ENCODE results near the gene IL17B.

Gene IL17B

DNA sequence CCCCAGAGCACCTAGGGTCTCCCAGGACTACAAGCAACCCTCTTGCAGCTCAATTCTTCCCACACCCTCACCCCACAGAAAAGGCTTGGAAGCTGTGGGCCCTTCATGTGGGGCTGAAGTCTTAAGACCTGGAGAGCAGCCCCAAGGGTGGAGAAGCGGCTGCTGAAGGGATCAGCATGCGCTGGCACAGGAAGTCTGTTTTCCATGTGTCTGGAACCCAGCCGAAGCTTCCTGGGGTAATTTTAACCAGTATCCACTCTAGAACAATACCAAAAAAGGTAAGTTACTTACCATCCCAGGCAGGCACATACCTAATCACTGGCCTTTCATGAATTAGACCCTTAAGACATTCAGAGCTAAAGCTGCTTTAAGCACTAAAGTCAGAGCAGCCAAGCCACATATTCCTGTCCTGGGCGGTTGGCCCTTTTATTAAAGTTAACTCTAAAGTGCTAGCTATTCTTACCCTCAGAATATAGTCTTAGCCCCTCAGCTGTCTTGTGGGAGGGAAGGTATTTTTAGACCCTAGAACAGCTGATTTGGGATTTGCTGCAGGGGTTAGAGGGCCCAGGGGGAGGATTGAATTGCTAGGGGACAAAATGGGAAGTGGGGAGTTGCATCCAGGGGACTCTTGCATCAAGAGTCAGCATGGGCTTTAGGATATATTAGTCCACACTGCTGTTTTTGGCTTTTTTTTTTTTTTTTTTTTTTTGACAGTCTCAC is 6.9 kb downstream of the IL17B start:
- WGBS: 82% methylated on average over 3 of the region's 4 CpGs
- H3K14ac ChIP-seq (ENCODE audit: low read length in 2 of 2): no peak overlapping the region
- no peak overlapping the region for H3K4ac ChIP-seq (ENCODE audit: low read depth in 1 of 2, low read length in 2 of 2)
- no peak overlapping the region for H2BK5ac ChIP-seq (ENCODE audit: low read depth, low read length, poor library complexity, severe bottlenecking)
- no peak overlapping the region for H3K4me2 ChIP-seq (ENCODE audit: low read length, poor library complexity, severe bottlenecking)
- no peak overlapping the region for H3K18ac ChIP-seq (ENCODE audit: low read depth in 1 of 2, low read length in 2 of 2)
- no peak overlapping the region for H3K4me3 ChIP-seq (ENCODE audit: insufficient read depth in 1 of 2, low read depth in 1 of 2, low read length in 2 of 2)
- no peak overlapping the region for H4K91ac ChIP-seq (ENCODE audit: low read length)
- H3K9ac ChIP-seq (ENCODE audit: low read length): no peak overlapping the region
- H3K9me3 ChIP-seq (ENCODE audit: control insufficient read depth, low read length): no peaks in the 10 kb centered on the region
- no peak overlapping the region for H3K27ac ChIP-seq (ENCODE audit: low read length, poor library complexity, severe bottlenecking)
- H2BK120ac ChIP-seq (ENCODE audit: low read depth, low read length): no peak overlapping the region
- H3K79me1 ChIP-seq (replicated peaks; ENCODE audit: low read length, poor library complexity, severe bottlenecking): no peaks in the 10 kb centered on the region
- H3K27me3 ChIP-seq (ENCODE audit: control insufficient read depth in 1 of 2, insufficient read depth in 1 of 2, low read length in 2 of 2): peaks cover 4 to 22% of the 10 kb centered on the region in 2 experiments
- H2AFZ ChIP-seq (ENCODE audit: low read depth, low read length): no peak overlapping the region
- H2BK15ac ChIP-seq (ENCODE audit: low read depth, poor library complexity, severe bottlenecking): no peak overlapping the region
- H3K23ac ChIP-seq (ENCODE audit: low read length in 2 of 2): no peak overlapping the region
- H2AK5ac ChIP-seq (ENCODE audit: low read length, severe bottlenecking): no peak overlapping the region
- no peak for DNase-seq
- H4K8ac ChIP-seq (ENCODE audit: low read length): no peak overlapping the region
- peaks cover 4% of the 10 kb centered on the region for H3K4me1 ChIP-seq (ENCODE audit: control insufficient read depth, insufficient read depth, low read depth, low read length)
- no peaks in the 10 kb centered on the region for H3K36me3 ChIP-seq (ENCODE audit: control insufficient read depth in 1 of 2, insufficient read depth in 2 of 2, low read depth in 1 of 2, low read length in 2 of 2)
- no peak overlapping the region for H2BK12ac ChIP-seq (ENCODE audit: low read length in 2 of 2)

DNA sequence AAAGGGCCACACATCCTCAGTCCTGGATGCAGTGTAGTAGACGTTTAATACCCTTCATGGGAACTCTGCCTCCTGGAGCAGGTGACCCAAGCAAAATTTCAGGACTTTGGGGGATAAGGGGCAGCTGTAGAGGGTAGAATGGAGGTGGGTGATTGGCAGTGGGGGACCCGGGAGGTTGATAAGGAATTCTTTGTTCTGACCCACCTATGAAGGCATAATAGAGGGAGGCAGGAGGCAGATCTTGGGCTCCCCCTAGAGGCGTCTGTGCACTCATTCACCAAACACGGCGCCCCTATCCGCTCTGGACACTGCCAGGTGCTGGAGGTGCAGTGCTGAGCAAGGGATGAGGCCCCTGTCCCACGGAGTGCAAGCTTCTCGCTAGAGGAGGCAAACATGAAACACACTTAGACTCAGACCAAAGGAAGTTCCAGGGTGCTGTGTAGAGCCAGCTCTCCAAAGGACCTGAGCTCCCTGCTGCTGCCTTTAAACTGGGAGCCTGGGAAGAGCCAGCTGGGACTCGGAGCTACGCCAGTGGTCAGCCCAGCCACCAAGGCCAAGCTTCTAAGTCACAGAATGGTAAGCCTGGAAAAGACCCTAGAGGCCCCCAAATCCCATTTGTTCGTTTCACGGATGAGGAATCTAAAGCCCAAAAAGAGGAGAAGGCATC is 7.7 kb downstream of the IL17B start:
- Histone ChIP-seq H3K9ac (ENCODE audit: low read length) (no peak overlapping the region), H3K79me1 (replicated peaks; ENCODE audit: low read length, poor library complexity, severe bottlenecking) (no peaks in the 10 kb centered on the region), H2BK5ac (ENCODE audit: low read depth, low read length, poor library complexity, severe bottlenecking) (no peak overlapping the region), H3K4me2 (ENCODE audit: low read length, poor library complexity, severe bottlenecking) (no peak overlapping the region), H3K14ac (ENCODE audit: low read length in 2 of 2) (no peak overlapping the region), H3K27ac (ENCODE audit: low read length, poor library complexity, severe bottlenecking) (no peak overlapping the region), H3K23ac (ENCODE audit: low read length in 2 of 2) (no peak overlapping the region), H3K9me3 (ENCODE audit: control insufficient read depth, low read length) (no peaks in the 10 kb centered on the region), H4K91ac (ENCODE audit: low read length) (no peak overlapping the region), H3K27me3 (ENCODE audit: control insufficient read depth in 1 of 2, insufficient read depth in 1 of 2, low read length in 2 of 2) (peaks cover 4 to 15% of the 10 kb centered on the region in 2 experiments), H4K8ac (ENCODE audit: low read length) (no peak overlapping the region), H2BK12ac (ENCODE audit: low read length in 2 of 2) (no peak overlapping the region), H3K4me3 (ENCODE audit: insufficient read depth in 1 of 2, low read depth in 1 of 2, low read length in 2 of 2) (no peak overlapping the region), H2BK15ac (ENCODE audit: low read depth, poor library complexity, severe bottlenecking) (peak overlapping the region; percentile 49), H2BK120ac (ENCODE audit: low read depth, low read length) (no peak overlapping the region), H3K18ac (ENCODE audit: low read depth in 1 of 2, low read length in 2 of 2) (no peak overlapping the region), H2AK5ac (ENCODE audit: low read length, severe bottlenecking) (no peak overlapping the region), H3K4me1 (ENCODE audit: control insufficient read depth, insufficient read depth, low read depth, low read length) (peaks cover 4% of the 10 kb centered on the region), H2AFZ (ENCODE audit: low read depth, low read length) (no peak overlapping the region), H3K4ac (ENCODE audit: low read depth in 1 of 2, low read length in 2 of 2) (no peak overlapping the region), H3K36me3 (ENCODE audit: control insufficient read depth in 1 of 2, insufficient read depth in 2 of 2, low read depth in 1 of 2, low read length in 2 of 2) (no peaks in the 10 kb centered on the region)
- WGBS: 42% methylated on average over 10 of the region's 12 CpGs
- DNase-seq: peak; percentile 60

GRCh38 chr5:149370878-149371277 is 8.2 kb downstream of the IL17B start:
- H3K4ac ChIP-seq (ENCODE audit: low read depth in 1 of 2, low read length in 2 of 2): no peak overlapping the region
- H3K36me3 ChIP-seq (ENCODE audit: control insufficient read depth in 1 of 2, insufficient read depth in 2 of 2, low read depth in 1 of 2, low read length in 2 of 2): no peaks in the 10 kb centered on the region
- H4K91ac ChIP-seq (ENCODE audit: low read length): no peak overlapping the region
- H3K27me3 ChIP-seq (ENCODE audit: control insufficient read depth in 1 of 2, insufficient read depth in 1 of 2, low read length in 2 of 2): peaks cover 4 to 10% of the 10 kb centered on the region in 2 experiments
- H3K18ac ChIP-seq (ENCODE audit: low read depth in 1 of 2, low read length in 2 of 2): no peak overlapping the region
- WGBS: 85% methylated on average over 2 of the region's 2 CpGs
- no peak overlapping the region for H3K23ac ChIP-seq (ENCODE audit: low read length in 2 of 2)
- peaks cover 4% of the 10 kb centered on the region for H3K4me1 ChIP-seq (ENCODE audit: control insufficient read depth, insufficient read depth, low read depth, low read length)
- DNase-seq: no peak
- no peaks in the 10 kb centered on the region for H3K9me3 ChIP-seq (ENCODE audit: control insufficient read depth, low read length)
- no peak overlapping the region for H3K27ac ChIP-seq (ENCODE audit: low read length, poor library complexity, severe bottlenecking)
- no peak overlapping the region for H2AFZ ChIP-seq (ENCODE audit: low read depth, low read length)
- H3K4me3 ChIP-seq (ENCODE audit: insufficient read depth in 1 of 2, low read depth in 1 of 2, low read length in 2 of 2): no peak overlapping the region
- H2BK5ac ChIP-seq (ENCODE audit: low read depth, low read length, poor library complexity, severe bottlenecking): no peak overlapping the region
- no peak overlapping the region for H2AK5ac ChIP-seq (ENCODE audit: low read length, severe bottlenecking)
- no peak overlapping the region for H3K14ac ChIP-seq (ENCODE audit: low read length in 2 of 2)
- H2BK15ac ChIP-seq (ENCODE audit: low read depth, poor library complexity, severe bottlenecking): peak overlapping the region; percentile 54
- H3K9ac ChIP-seq (ENCODE audit: low read length): no peak overlapping the region
- peak overlapping the region; percentile 12 for H4K8ac ChIP-seq (ENCODE audit: low read length)
- H3K79me1 ChIP-seq (replicated peaks; ENCODE audit: low read length, poor library complexity, severe bottlenecking): no peaks in the 10 kb centered on the region
- no peak overlapping the region for H2BK120ac ChIP-seq (ENCODE audit: low read depth, low read length)
- H2BK12ac ChIP-seq (ENCODE audit: low read length in 2 of 2): peak overlapping the region in 1 of 2 experiments; percentile 6
- H3K4me2 ChIP-seq (ENCODE audit: low read length, poor library complexity, severe bottlenecking): no peak overlapping the region

GRCh38 chr5:149367972-149368645 is 11.0 kb downstream of the IL17B start:
- Histone ChIP-seq H3K4me1 (ENCODE audit: control insufficient read depth, insufficient read depth, low read depth, low read length) (peaks cover 4% of the 10 kb centered on the region), H3K14ac (ENCODE audit: low read length in 2 of 2) (no peak overlapping the region), H3K79me1 (replicated peaks; ENCODE audit: low read length, poor library complexity, severe bottlenecking) (no peaks in the 10 kb centered on the region), H3K27me3 (ENCODE audit: control insufficient read depth in 1 of 2, insufficient read depth in 1 of 2, low read length in 2 of 2) (peaks cover 4 to 10% of the 10 kb centered on the region in 2 experiments), H3K9me3 (ENCODE audit: control insufficient read depth, low read length) (no peaks in the 10 kb centered on the region), H2AFZ (ENCODE audit: low read depth, low read length) (no peak overlapping the region), H3K4me3 (ENCODE audit: insufficient read depth in 1 of 2, low read depth in 1 of 2, low read length in 2 of 2) (no peak overlapping the region), H2BK12ac (ENCODE audit: low read length in 2 of 2) (peak overlapping the region; percentile 75 to 80), H4K91ac (ENCODE audit: low read length) (peak overlapping the region; percentile 71), H3K27ac (ENCODE audit: low read length, poor library complexity, severe bottlenecking) (no peak overlapping the region), H3K4me2 (ENCODE audit: low read length, poor library complexity, severe bottlenecking) (no peak overlapping the region), H4K8ac (ENCODE audit: low read length) (peak overlapping the region; percentile 73), H3K23ac (ENCODE audit: low read length in 2 of 2) (no peak overlapping the region), H2BK15ac (ENCODE audit: low read depth, poor library complexity, severe bottlenecking) (peak overlapping the region; percentile 0), H3K9ac (ENCODE audit: low read length) (no peak overlapping the region), H3K4ac (ENCODE audit: low read depth in 1 of 2, low read length in 2 of 2) (peak overlapping the region in 1 of 2 experiments; percentile 45), H2BK120ac (ENCODE audit: low read depth, low read length) (peak overlapping the region; percentile 45), H2AK5ac (ENCODE audit: low read length, severe bottlenecking) (no peak overlapping the region), H3K18ac (ENCODE audit: low read depth in 1 of 2, low read length in 2 of 2) (peak overlapping the region; percentile 52 to 57), H2BK5ac (ENCODE audit: low read depth, low read length, poor library complexity, severe bottlenecking) (no peak overlapping the region), H3K36me3 (ENCODE audit: control insufficient read depth in 1 of 2, insufficient read depth in 2 of 2, low read depth in 1 of 2, low read length in 2 of 2) (no peaks in the 10 kb centered on the region)
- no peak for DNase-seq
- WGBS: 95% methylated on average over 22 of the region's 22 CpGs
